Measurements from ENCODE around the gene MARCO.
"Not testable (repeated sequence)": the region's sequence is repeated elsewhere in the genome, so short reads cannot be mapped to it uniquely, and the experiment has no call there.

Gene MARCO

DNA sequence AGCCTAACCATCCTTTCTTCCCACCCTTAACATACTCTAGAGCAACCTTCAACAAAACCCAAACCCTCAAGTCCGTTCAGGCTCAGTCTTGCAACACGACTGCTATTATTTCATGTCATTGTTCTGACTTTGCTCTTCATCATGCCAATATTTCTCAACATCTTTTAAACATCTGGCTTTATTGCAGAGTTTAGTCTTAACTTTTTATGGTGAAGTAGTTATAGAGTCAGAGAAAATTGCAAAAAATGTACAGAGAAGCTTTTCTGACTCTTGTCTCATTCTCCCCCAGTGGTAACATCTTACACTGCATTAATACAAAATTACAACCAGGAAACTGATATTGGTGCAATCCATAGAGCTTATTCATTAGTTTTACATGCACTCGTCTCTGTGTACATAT is 3.9 kb downstream of the MARCO start:
- H3K4me1 ChIP-seq (ENCODE audit: low read length), result no peaks in the 10 kb centered on the region
- H3K27me3 ChIP-seq (ENCODE audit: low read depth, low read length), result peaks cover 11% of the 10 kb centered on the region; the same call in 1 of the 2 replicates
- no peak for TF ChIP-seq EZH2phosphoT487 (IDR thresholded peaks at IDR 0.05; ENCODE audit: low read depth)
- TF ChIP-seq, protein P1, sequence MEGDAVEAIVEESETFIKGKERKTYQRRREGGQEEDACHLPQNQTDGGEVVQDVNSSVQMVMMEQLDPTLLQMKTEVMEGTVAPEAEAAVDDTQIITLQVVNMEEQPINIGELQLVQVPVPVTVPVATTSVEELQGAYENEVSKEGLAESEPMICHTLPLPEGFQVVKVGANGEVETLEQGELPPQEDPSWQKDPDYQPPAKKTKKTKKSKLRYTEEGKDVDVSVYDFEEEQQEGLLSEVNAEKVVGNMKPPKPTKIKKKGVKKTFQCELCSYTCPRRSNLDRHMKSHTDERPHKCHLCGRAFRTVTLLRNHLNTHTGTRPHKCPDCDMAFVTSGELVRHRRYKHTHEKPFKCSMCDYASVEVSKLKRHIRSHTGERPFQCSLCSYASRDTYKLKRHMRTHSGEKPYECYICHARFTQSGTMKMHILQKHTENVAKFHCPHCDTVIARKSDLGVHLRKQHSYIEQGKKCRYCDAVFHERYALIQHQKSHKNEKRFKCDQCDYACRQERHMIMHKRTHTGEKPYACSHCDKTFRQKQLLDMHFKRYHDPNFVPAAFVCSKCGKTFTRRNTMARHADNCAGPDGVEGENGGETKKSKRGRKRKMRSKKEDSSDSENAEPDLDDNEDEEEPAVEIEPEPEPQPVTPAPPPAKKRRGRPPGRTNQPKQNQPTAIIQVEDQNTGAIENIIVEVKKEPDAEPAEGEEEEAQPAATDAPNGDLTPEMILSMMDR (IDR thresholded peaks at IDR 0.05; ENCODE audit: low read depth, low read length), result no peak
- H3K9ac ChIP-seq (ENCODE audit: low read length), result no peak overlapping the region
- no peak overlapping the region for H2AFZ ChIP-seq (ENCODE audit: low read depth, low read length)
- no peaks in the 10 kb centered on the region for H3K79me2 ChIP-seq (ENCODE audit: low read length)
- no peaks in the 10 kb centered on the region for H3K9me3 ChIP-seq (ENCODE audit: insufficient read depth, low read length)
- no peaks in the 10 kb centered on the region for H4K20me1 ChIP-seq (ENCODE audit: insufficient read depth, low read length)
- no peak overlapping the region for H3K4me2 ChIP-seq (ENCODE audit: low read length)
- H3K4me3 ChIP-seq (ENCODE audit: low read length), result no peak overlapping the region
- H3K27ac ChIP-seq (ENCODE audit: low read length), result no peak overlapping the region
- no peaks in the 10 kb centered on the region for H3K36me3 ChIP-seq (replicated peaks; ENCODE audit: low read depth, low read length)

DNA sequence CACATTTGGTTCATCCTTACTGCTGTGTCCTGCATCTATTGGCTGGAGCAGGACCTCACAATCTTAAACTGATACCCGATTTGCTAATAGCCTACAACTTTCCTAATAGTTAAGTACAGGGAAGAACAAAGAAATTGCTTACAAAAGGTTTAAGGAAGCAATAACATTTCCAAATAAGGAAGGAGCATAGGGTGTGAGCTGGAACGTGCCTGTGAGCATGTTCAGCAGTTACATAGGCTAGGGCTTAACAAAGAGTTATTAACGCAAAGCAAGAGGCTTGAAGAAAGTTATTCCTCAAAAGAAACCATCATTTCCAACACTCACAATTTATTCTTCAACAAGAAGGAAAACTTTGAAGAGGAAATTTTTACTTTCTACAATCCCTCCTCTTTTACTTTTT is 6.3 kb downstream of the MARCO start:
- not testable (repeated sequence) for H3K79me2 ChIP-seq (ENCODE audit: low read length); H3K27ac ChIP-seq (ENCODE audit: low read length); H4K20me1 ChIP-seq (ENCODE audit: insufficient read depth, low read length); H3K4me1 ChIP-seq (ENCODE audit: low read length); H2AFZ ChIP-seq (ENCODE audit: low read depth, low read length); H3K27me3 ChIP-seq (ENCODE audit: low read depth, low read length); H3K4me2 ChIP-seq (ENCODE audit: low read length); H3K9me3 ChIP-seq (ENCODE audit: insufficient read depth, low read length); H3K36me3 ChIP-seq (replicated peaks; ENCODE audit: low read depth, low read length); H3K4me3 ChIP-seq (ENCODE audit: low read length); H3K9ac ChIP-seq (ENCODE audit: low read length)

DNA sequence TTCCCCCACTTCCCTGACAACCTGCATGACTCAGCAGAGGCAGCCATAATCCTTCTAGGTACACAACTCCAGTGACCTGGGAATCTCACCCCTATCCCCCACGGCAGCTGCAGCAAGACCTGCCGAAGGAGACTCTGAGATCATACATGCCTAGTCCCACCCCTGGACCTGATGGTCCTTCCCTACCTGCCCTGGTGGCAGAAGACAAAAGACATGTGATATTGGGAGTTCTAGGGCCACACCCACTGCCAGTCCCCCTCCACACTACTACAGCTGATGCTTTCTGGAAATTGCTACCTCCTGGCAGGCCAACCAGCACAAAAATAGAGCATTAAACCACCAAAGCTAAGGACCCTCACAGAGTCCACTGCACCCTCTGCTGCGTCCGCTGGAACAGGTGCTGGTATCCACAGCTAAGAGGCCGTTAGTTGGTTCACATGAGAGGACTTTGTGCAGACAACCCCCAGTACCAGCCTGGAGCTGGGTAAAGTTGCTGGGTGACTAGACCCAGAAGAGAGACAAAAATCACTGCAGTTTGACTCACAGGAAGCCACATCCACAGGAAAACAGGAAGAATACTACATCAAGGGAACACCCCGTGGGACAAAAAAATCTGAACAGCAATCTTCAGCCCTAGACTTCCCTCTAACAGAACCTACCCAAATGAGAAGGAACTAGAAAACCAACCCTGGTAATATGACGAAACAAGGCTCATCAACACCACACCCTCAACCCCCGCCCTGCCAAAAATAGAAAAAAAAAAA is 12.5 kb downstream of the MARCO start:
- H4K20me1 ChIP-seq (ENCODE audit: insufficient read depth, low read length), result no peaks in the 10 kb centered on the region
- H2AFZ ChIP-seq (ENCODE audit: low read depth, low read length), result no peak overlapping the region
- no peaks in the 10 kb centered on the region for H3K79me2 ChIP-seq (ENCODE audit: low read length)
- H3K27me3 ChIP-seq (ENCODE audit: low read depth, low read length), result no peaks in the 10 kb centered on the region
- no peak overlapping the region for H3K27ac ChIP-seq (ENCODE audit: low read length)
- H3K9me3 ChIP-seq (ENCODE audit: insufficient read depth, low read length), result no peaks in the 10 kb centered on the region
- no peaks in the 10 kb centered on the region for H3K36me3 ChIP-seq (replicated peaks; ENCODE audit: low read depth, low read length)
- TF ChIP-seq, protein P1 (IDR thresholded peaks at IDR 0.05; ENCODE audit: low read depth, low read length), result no peak
- TF ChIP-seq EZH2phosphoT487 (IDR thresholded peaks at IDR 0.05; ENCODE audit: low read depth), result no peak
- H3K4me3 ChIP-seq (ENCODE audit: low read length), result no peak overlapping the region
- no peak overlapping the region for H3K9ac ChIP-seq (ENCODE audit: low read length)
- no peaks in the 10 kb centered on the region for H3K4me1 ChIP-seq (ENCODE audit: low read length)
- no peak overlapping the region for H3K4me2 ChIP-seq (ENCODE audit: low read length)

DNA sequence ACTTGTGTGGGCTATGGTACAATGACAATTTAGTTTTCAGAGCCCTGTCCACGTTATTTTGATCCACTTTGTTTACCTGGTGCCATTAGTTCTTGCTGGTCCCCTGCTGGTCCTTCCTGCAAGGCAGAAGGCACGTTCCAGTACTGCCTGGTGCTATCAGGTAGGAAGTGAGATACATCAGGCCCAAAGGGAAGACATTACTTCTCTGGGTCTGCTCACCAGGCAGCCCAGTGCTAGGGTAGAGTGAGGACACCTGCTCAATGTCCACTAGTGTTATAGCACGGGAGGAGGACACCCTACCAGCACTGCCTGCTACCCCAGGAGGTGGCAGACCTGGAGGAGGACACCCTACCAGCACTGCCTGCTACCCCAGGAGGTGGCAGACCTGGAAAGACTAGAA is 23.7 kb downstream of the MARCO start:
- no peak overlapping the region for H2AFZ ChIP-seq (ENCODE audit: low read depth, low read length)
- H3K4me2 ChIP-seq (ENCODE audit: low read length), result no peak overlapping the region
- no peak overlapping the region for H3K27ac ChIP-seq (ENCODE audit: low read length)
- peaks cover 10% of the 10 kb centered on the region for H3K27me3 ChIP-seq (ENCODE audit: low read depth, low read length)
- TF ChIP-seq EZH2phosphoT487 (IDR thresholded peaks at IDR 0.05; ENCODE audit: low read depth), result no peak
- TF ChIP-seq, protein P1 (IDR thresholded peaks at IDR 0.05; ENCODE audit: low read depth, low read length), result no peak
- H3K79me2 ChIP-seq (ENCODE audit: low read length), result no peaks in the 10 kb centered on the region
- H3K4me3 ChIP-seq (ENCODE audit: low read length), result no peak overlapping the region
- no peaks in the 10 kb centered on the region for H3K9me3 ChIP-seq (ENCODE audit: insufficient read depth, low read length)
- H4K20me1 ChIP-seq (ENCODE audit: insufficient read depth, low read length), result no peaks in the 10 kb centered on the region
- no peaks in the 10 kb centered on the region for H3K36me3 ChIP-seq (replicated peaks; ENCODE audit: low read depth, low read length)
- no peaks in the 10 kb centered on the region for H3K4me1 ChIP-seq (ENCODE audit: low read length)
- H3K9ac ChIP-seq (ENCODE audit: low read length), result no peak overlapping the region

Measured in OCI-LY3 (cell line).